Right ventricle myocardium superior (tissue), 1 donor: ENCODE data around the gene FEM1A. TPM values are rescaled to one million over a fixed set of nuclear protein-coding genes. Genes with fewer than 3 reads are reported as not detected.
A peak's percentile ranks its signal among the peaks of the same experiment; 100 is the strongest.
"Not testable (repeated sequence)": the region's sequence is repeated elsewhere in the genome, so short reads cannot be mapped to it uniquely, and the experiment has no call there.

ENCODE experiments used
- ATAC-seq: fragments of 200-7000 bp; cut with Tn5 transposase; one replicate; pipeline ENCODE4 v1.9.1; 2020; ENCODE audit warnings: mild to moderate bottlenecking; ENCODE audit not compliant: poor library complexity
- DNase-seq: peaks from one replicate; pipeline ENCODE4 v3.0.0-alpha.2; 2020
- intact Hi-C: fragments of 100-400 bp; cut with DNase I; formaldehyde crosslinking; loops from one replicate; pipeline ENCODE4 v1.11.2; 2022
- microRNA-seq: library from miRNA; unstranded; fragments of <30 nt; microRNA quantifications from one replicate; pipeline ENCODE4 v1.2.0, GENCODE V29; 2020
- total RNA-seq: library from RNA; stranded (reverse); fragmentation: NEBNext Ultra II Directional; extraction: Animal tissue kit (Norgen Biotek cat#: 25700); gene quantifications from one replicate; pipeline ENCODE4 v1.2.1, GENCODE V29; 2021
- donor health status: DM: no; HTN: yes; CAD: no; lungs with severe emphysema.

The FEM1A gene
- total RNA-seq, 1 donor from 2014 or later, result 47.6 TPM

GRCh38 chr19:4830768-4831265 is 39.3 kb downstream of the FEM1A start:
- intact Hi-C loops, result no loop called here
- no peak for ATAC-seq
- DNase-seq, result no peak

GRCh38 chr19:4831304-4831978 is 39.9 kb downstream of the FEM1A start, which contains the start of gene TICAM1:
Gene TICAM1 (minus strand): TSS chr19:4831712. CDS start chr19:4818377, 13,335 bp downstream.
- ATAC-seq (peak; percentile 98), DNase-seq (peak; percentile 89)
- intact Hi-C loops, result no loop called here

GRCh38 chr19:4831979-4832340 is 40.4 kb downstream of the FEM1A start:
- ATAC-seq, result peak; percentile 39
- DNase-seq, intact Hi-C loops: not testable (repeated sequence)

- ATAC-seq, result no peak
- no peak for DNase-seq
- intact Hi-C loops, result no loop called here
Measured at GRCh38 chr19:4832776-4833175, 41.2 kb downstream of the FEM1A start.

- ATAC-seq (no peak), DNase-seq (no peak)
- intact Hi-C loops, result no loop called here
Measured at GRCh38 chr19:4839192-4839591, 47.7 kb downstream of the FEM1A start.

GRCh38 chr19:4843647-4843965 is 52.1 kb downstream of the FEM1A start:
- no peak for ATAC-seq
- intact Hi-C loops, result no loop called here

GRCh38 chr19:4844348-4845179 is 53.0 kb downstream of the FEM1A start:
- DNase-seq, result peak; percentile 75
- intact Hi-C loops, result no loop called here
- peak; percentile 75 for ATAC-seq

More at GRCh38 chr19:4843647-4843965, 52.1 kb downstream of the FEM1A start:
- DNase-seq, result no peak

GRCh38 chr19:4845975-4846374 is 54.4 kb downstream of the FEM1A start:
- DNase-seq (peak; percentile 50), ATAC-seq (peak; percentile 27)
- intact Hi-C loops, result not testable (repeated sequence)

- ATAC-seq, result no peak
- intact Hi-C loops, result no loop called here
Measured at GRCh38 chr19:4847190-4847973, 55.8 kb downstream of the FEM1A start.

GRCh38 chr19:4849019-4849418 is 57.5 kb downstream of the FEM1A start:
- intact Hi-C loops, result no loop called here
- DNase-seq, result no peak
- ATAC-seq, result no peak

More at GRCh38 chr19:4847190-4847973, 55.8 kb downstream of the FEM1A start:
- DNase-seq, result no peak

Small RNA genes lying within 50 kb of the gene (microRNA-seq; reads per million reads assigned to microRNA genes)
- not detected for gene MIR7-3

Other genes starting within 250 kb of the FEM1A start
- 15.0 TPM for gene SEMA6B, start 232.1 kb upstream of the FEM1A start, total RNA-seq
- gene TNFAIP8L1, start 152.2 kb upstream of the FEM1A start, total RNA-seq, result 4.6 TPM
- gene MYDGF, start 121.4 kb upstream of the FEM1A start, total RNA-seq, result 23.2 TPM
- 54.0 TPM for gene DPP9, start 67.9 kb upstream of the FEM1A start, total RNA-seq
- 7.4 TPM for gene TICAM1, start 40.0 kb downstream of the FEM1A start, total RNA-seq
- 27.9 TPM for gene PLIN3, start 75.9 kb downstream of the FEM1A start, total RNA-seq
- not detected for gene ARRDC5, start 111.2 kb downstream of the FEM1A start, total RNA-seq
- 1.3 TPM for gene UHRF1, start 117.8 kb downstream of the FEM1A start, total RNA-seq
- 34.6 TPM for gene KDM4B, start 177.4 kb downstream of the FEM1A start, total RNA-seq